Upper lobe of left lung (tissue), 4 donors: Measurements from ENCODE around the gene RHPN2.

ENCODE experiments used
- POLR2A ChIP-seq, 4 donors: fragments of 450-650 bp; IDR thresholded peaks; one replicate each; pipeline ENCODE4 v1.5.1; 2016 to 2017; ENCODE audit warnings: antibody characterized with exemption in 4 of 4, mild to moderate bottlenecking in 2 of 4
- POLR2AphosphoS5 ChIP-seq, 2 donors: sonication (generic); formaldehyde crosslinking; IDR thresholded peaks; one replicate each; pipeline ENCODE4 v1.5.1; 2017; ENCODE audit warnings: antibody characterized with exemption in 2 of 2
- TF ChIP-seq, protein P1 (sequence below), 6 experiments: fragments of 450-650 bp in 4 of 6; fragments of 200-600 bp in 2 of 6; sonication (generic) in 2 of 6; IDR thresholded peaks; one replicate each; pipeline ENCODE4 v1.5.1; 2016 to 2019; ENCODE audit warnings: antibody characterized with exemption in 6 of 6

DNA sequence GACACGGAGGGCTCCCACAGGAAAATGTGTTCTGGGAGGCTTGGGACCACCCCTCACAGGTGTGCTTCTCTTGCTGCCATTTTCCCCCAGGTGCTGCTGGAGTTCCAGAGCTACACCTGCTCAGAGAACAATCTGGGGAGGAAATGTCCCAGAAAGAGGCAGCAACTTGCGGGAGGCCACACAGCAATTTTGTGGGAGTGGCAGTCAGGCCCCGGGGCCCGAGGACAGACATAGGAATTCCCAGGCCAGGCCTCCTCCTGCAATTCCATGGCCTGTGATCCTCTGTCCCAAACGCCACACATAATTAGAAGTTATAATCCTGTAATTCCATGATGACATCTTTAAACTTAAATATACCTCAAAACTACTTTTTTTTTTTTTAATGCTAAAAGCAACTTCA lies 1.8 kb downstream of the RHPN2 start:
- TF ChIP-seq POLR2AphosphoS5 (IDR thresholded peaks at IDR 0.05) = no peak
- TF ChIP-seq, protein P1, sequence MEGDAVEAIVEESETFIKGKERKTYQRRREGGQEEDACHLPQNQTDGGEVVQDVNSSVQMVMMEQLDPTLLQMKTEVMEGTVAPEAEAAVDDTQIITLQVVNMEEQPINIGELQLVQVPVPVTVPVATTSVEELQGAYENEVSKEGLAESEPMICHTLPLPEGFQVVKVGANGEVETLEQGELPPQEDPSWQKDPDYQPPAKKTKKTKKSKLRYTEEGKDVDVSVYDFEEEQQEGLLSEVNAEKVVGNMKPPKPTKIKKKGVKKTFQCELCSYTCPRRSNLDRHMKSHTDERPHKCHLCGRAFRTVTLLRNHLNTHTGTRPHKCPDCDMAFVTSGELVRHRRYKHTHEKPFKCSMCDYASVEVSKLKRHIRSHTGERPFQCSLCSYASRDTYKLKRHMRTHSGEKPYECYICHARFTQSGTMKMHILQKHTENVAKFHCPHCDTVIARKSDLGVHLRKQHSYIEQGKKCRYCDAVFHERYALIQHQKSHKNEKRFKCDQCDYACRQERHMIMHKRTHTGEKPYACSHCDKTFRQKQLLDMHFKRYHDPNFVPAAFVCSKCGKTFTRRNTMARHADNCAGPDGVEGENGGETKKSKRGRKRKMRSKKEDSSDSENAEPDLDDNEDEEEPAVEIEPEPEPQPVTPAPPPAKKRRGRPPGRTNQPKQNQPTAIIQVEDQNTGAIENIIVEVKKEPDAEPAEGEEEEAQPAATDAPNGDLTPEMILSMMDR (IDR thresholded peaks at IDR 0.05) = no peak
- TF ChIP-seq POLR2A (IDR thresholded peaks at IDR 0.05) = no peak
